SK-N-DZ (cell line): ENCODE measurements around the gene LRRC72.
"Not testable (repeated sequence)": the region's sequence is repeated elsewhere in the genome, so short reads cannot be mapped to it uniquely, and the experiment has no call there.

Experiments used
- DNase-seq: peaks from one replicate; pipeline ENCODE4 v3.0.0-alpha.2; 2015; ENCODE audit warnings: low spot score

Gene LRRC72

DNA sequence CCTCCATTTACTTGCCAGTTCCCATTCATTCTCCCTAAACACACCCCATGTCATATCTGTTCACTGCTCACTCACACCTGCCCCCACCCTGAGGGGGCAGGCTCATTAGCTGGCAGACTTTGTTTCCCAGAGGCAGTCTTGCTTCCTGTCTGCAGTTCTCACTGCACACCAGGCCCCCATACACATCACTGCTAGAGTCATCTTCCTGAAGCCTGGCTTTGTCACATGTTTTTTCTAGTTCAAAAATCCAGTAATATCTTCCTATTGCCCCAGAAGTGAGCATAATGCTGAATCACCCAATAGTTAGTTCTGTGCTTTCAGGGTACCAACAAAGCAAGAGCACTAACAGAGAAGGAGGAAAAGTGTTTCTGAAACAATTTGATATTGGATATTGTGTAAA, 1.9 kb downstream of the LRRC72 start:
- no peak for DNase-seq

GRCh38 chr7:16529697-16530096, 3.1 kb downstream of the LRRC72 start:
- no peak for DNase-seq

- no peak for DNase-seq
Measured at GRCh38 chr7:16531707-16532106, 5.1 kb downstream of the LRRC72 start.

DNA sequence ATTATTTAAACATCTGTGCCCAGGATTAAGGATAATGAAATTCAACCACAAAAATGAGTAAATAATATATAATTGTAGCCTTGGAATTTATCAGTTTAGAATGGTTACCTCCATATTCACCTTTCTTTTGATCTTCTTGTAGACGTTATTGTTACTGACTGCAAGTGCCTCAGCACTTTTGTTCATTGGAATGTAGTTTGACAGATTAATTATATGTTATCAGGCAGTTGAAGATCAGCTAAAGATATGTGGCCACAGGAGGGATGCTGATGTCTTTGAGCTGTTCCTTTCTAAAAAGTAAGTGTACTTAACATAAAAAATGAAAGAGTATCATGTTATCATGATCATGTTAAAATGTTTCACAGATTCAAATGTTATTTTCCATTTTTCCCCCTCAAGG, 5.6 kb downstream of the LRRC72 start:
- no peak for DNase-seq

GRCh38 chr7:16535500-16535899, 8.9 kb downstream of the LRRC72 start:
- DNase-seq = no peak

DNA sequence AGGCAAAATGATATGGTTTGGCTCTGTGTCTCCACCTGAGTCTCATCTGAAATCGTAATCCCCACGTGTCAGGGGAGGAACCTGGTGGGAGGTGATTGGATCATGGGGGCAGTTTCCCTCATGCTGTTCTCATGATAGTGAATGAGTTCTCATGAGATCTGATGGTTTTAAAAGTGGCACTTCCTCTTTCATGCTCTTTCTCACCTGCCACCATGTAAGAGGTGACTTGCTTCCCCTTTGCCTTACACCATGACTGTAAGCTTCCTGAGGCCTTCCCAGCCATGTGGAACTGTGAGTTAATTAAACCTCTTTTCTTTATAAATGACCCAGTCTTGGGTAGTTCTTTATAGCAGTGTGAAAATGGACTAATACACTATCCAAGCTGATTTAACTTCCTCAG, 13.9 kb downstream of the LRRC72 start:
- DNase-seq = not testable (repeated sequence)

- DNase-seq = no peak
Measured at GRCh38 chr7:16542401-16542800, 15.8 kb downstream of the LRRC72 start.

DNA sequence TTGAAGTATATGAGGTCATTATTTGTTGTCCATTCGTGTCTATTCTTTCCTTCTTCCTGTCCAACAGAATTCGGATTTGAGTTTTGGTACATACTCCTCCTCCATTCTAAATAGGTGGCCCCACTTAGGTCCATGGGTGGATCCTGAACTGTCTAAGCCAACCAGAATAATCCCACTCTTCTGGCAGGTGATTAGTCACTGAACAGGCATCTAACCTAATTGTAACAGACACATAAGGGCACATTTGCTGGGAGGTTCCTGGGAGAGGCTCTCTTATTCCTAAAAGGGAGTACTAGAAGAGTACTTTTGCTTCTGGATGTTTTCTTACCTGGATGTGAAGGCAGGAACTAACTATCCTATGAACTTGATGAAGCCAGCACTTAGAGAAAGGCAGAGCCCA, 16.8 kb downstream of the LRRC72 start:
- DNase-seq = no peak

DNA sequence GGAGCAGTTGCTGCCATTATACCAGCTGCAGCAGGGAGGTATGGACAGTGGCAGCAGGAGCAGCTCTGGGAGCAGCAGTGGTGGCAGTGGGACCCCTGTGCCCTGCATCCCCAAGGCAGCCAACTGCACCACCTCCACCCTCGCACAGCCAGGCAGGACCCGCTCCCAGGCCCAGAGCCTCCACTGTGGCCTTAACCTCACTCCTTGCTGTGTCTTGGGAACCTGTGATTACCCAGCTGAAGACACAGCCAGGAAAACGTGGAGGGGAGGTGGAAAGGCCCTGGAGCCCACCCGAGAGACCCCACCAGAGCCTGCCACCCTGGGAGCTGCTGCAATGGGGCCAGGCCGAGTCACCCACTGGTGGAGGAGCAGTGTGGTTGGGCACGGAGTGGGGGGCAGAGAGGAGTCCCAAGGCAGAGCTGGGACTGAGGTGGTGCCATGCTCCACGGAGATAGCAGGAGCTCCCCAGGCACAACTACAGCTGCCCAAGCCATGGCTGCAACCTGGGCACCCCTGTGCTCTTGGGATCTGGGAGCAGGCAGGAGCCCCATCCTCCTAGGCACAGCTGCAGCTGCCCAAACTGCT, 20.4 kb downstream of the LRRC72 start:
- no peak for DNase-seq

DNA sequence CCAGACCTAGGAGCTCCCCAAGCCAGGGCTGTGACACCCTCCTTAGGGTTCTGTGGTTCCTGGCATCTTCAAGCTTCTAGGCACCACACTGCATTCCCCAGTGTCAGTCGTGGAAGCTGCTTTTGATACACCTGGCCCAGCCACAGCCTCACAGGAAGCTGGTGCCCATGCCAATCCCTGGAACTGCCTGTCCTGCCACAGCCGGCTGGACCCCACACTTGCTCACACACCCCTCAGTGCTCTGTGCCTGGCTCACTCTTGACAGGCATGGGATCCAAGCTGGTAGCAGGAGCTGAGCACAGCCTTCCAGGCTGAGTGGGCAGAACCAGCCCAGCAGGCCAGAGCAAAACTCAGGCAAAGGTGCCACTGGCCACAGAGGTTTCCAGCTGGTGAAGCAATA, 21.8 kb downstream of the LRRC72 start:
- DNase-seq = no peak

DNA sequence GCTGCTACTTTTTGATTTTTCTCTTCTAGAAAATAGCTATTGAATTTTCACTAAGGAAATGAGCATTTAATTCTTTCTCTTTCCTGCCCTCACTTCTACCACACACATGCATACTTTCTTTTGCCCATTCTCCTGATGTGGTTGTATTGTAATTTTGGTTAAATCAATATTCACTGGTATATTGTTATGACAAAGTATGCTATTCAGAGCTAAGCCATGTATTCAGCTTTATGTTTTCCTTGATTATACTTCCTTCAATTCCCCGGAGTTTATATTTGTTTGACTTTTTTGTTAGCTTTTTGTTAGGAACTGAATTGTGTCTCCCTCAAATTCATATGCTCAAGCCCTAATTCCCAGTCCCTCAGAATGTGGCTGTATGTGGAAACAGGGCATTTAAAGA, 24.0 kb downstream of the LRRC72 start:
- no peak for DNase-seq

DNA sequence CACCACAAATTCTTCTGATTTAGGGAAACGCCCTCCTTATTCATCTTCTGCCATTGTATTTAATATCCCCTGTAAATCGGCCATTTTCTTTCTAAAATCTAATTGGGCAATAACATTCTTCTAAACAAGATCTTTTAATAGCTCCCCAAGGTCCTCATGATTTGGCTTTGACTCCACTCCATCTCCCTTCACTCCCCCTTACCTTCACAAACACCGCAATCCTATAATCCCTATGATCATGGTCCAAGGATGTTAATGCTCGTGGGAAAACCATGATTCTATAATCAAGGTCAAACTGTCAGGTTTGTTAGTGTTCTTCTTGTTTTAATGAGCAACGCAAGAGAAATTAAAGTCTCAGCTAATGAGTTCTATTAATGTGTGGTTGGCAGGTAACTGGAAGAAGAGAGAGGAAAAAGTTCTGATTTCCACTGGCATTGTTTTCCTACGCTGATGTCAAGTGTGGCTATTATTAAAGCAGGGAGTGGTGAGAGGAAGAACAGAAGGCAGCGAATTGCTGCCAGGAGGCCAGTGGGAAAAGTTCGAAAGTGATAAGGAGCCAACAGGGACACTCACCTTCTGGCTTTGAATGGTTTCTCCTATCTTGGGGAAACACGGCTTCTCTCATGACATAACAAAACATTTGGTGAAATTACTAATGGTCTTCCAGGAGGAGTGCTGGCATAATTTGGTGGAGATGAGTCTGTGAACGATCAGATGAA, 28.1 kb downstream of the LRRC72 start:
- no peak for DNase-seq

GRCh38 chr7:16556359-16556758, 29.7 kb downstream of the LRRC72 start:
- DNase-seq = no peak

DNA sequence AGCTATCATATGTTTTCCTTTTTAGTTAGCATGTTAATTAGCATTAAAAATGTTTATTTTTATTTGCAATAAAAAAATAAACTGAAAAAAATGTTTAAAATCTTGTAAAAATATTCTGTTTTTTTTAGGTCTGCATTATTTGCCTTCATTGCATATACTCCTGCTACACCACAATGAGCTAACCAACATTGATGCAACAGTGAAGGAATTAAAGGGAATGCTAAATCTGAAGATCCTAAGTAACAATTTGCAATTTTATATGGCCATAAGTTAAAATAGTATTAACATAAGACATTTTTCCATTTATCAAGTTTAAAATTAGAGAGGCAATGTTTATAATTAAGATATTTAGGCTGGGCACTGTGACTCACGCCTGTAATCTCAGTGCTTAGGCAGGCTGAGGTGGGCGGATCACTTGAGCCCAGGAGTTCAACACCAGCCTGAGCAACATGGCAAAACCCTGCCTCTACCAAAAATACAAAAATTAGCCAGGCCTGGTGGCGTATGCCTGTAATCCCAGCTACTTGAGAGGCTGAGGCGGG, 32.2 kb downstream of the LRRC72 start:
- DNase-seq = no peak

GRCh38 chr7:16559497-16560179, 33.0 kb downstream of the LRRC72 start:
- DNase-seq = no peak

GRCh38 chr7:16561943-16562342, 35.3 kb downstream of the LRRC72 start:
- no peak for DNase-seq

GRCh38 chr7:16562456-16563220, 36.0 kb downstream of the LRRC72 start:
- no peak for DNase-seq

- DNase-seq = no peak
Measured at GRCh38 chr7:16563281-16564022, 36.8 kb downstream of the LRRC72 start.

GRCh38 chr7:16564023-16564380, 37.4 kb downstream of the LRRC72 start:
- DNase-seq = no peak

DNA sequence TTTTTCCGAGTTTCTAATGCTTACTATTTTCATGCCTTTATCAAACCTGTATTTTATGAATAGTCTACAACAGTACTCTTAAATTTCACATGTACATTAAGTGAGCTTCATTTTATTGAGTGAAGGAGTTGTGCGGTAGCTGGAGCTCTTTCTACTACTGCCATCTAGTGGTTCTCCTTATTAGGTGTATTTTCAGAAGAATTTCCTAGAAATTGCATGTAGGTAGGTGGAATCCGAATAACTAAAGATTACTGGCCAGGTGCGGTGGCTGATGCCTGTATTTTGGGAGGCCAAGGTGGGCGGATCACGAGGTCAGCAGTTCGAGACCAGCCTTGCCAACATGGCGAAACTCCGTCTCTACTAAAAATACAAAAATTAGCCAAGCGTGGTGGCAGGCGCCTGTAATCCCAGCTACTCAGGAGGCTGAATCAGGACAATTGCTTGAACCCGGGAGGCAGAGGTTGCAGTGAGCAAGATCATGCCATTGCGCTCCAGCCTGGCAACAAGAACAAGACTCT, 38.3 kb downstream of the LRRC72 start:
- DNase-seq = peak; percentile 56

DNA sequence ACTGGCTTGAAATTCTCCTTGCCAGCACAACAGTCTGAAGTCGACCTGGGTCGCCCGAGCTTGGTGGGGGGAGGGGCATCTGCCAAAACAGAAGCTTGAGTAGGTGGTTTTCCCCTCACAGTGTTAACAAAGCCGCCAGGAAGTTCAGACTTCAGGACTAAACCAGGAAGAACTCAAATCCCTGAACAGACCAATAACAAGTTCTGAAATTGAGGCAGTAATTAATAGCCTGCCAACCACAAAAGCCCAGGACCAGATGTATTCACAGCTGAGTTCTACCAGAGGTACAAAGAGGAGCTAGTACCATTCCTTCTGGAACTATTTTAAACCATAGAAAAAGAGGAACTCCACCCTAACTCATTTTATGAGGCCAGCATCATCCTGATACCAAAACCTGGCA, 45.3 kb downstream of the LRRC72 start:
- no peak for DNase-seq
